NCI-H526 (cell line): ENCODE results near the gene ZC3H8.
"Not testable (repeated sequence)": the region's sequence is repeated elsewhere in the genome, so short reads cannot be mapped to it uniquely, and the experiment has no call there.

Source experiments
- DNase-seq, 2 experiments: peaks; one replicate each; lab custom pipeline; 2025; lab: John Stamatoyannopoulos, UW

Gene ZC3H8

GRCh38 chr2:112254466-112255240 lies at the start of gene ZC3H8:
Gene ZC3H8, minus strand, starts transcription at chr2:112255042. Its CDS starts 61 bp downstream, at chr2:112254981.
- DNase-seq: peak; percentile 69 to 96

- no peak for DNase-seq
Observed at GRCh38 chr2:112304298-112304941, 49.6 kb upstream of the ZC3H8 start.

- no peak for DNase-seq
Observed at GRCh38 chr2:112301973-112302372, 47.1 kb upstream of the ZC3H8 start.

- no peak for DNase-seq
Observed at GRCh38 chr2:112301171-112301584, 46.3 kb upstream of the ZC3H8 start.

GRCh38 chr2:112296407-112296806 lies 41.6 kb upstream of the ZC3H8 start:
- no peak for DNase-seq

GRCh38 chr2:112295407-112296078 lies 40.7 kb upstream of the ZC3H8 start:
- no peak for DNase-seq

- DNase-seq: no peak
Observed at GRCh38 chr2:112293636-112294401, 39.0 kb upstream of the ZC3H8 start.

GRCh38 chr2:112290648-112291047 lies 35.8 kb upstream of the ZC3H8 start:
- no peak for DNase-seq

GRCh38 chr2:112290088-112290487 lies 35.2 kb upstream of the ZC3H8 start:
- DNase-seq: no peak

GRCh38 chr2:112283535-112283934 lies 28.7 kb upstream of the ZC3H8 start:
- DNase-seq: not testable (repeated sequence)

- not testable (repeated sequence) for DNase-seq
Observed at GRCh38 chr2:112282066-112282465, 27.2 kb upstream of the ZC3H8 start.

GRCh38 chr2:112277596-112278220 lies 22.9 kb upstream of the ZC3H8 start:
- DNase-seq: no peak

GRCh38 chr2:112276954-112277353 lies 22.1 kb upstream of the ZC3H8 start:
- no peak for DNase-seq

- DNase-seq: peak; percentile 79 to 90
Observed at GRCh38 chr2:112275887-112276773, 21.3 kb upstream of the ZC3H8 start.

- peak; percentile 93 to 98 for DNase-seq
Observed at GRCh38 chr2:112275311-112275886, 20.6 kb upstream of the ZC3H8 start, which contains the start of gene ZC3H6. Gene ZC3H6, plus strand, starts transcription at chr2:112275597. Its CDS starts 398 bp downstream, at chr2:112275995.

GRCh38 chr2:112273349-112273748 lies 18.5 kb upstream of the ZC3H8 start:
- DNase-seq: no peak

GRCh38 chr2:112272669-112273068 lies 17.8 kb upstream of the ZC3H8 start:
- peak in 1 of 2 experiments; percentile 18 for DNase-seq

GRCh38 chr2:112268547-112268946 lies 13.7 kb upstream of the ZC3H8 start:
- no peak for DNase-seq

GRCh38 chr2:112262876-112263275 lies 8.0 kb upstream of the ZC3H8 start:
- DNase-seq: no peak

GRCh38 chr2:112260295-112260625 lies 5.4 kb upstream of the ZC3H8 start:
- DNase-seq: no peak
